SKM-1 (cell line): ENCODE measurements around the gene TSHZ1.
"Not testable (repeated sequence)": the region's sequence is repeated elsewhere in the genome, so short reads cannot be mapped to it uniquely, and the experiment has no call there.

Source experiments
- DNase-seq: peaks from one replicate; lab custom pipeline; 2025; ENCODE audit not compliant: unreplicated experiment; lab: John Stamatoyannopoulos, UW

The TSHZ1 gene

DNA sequence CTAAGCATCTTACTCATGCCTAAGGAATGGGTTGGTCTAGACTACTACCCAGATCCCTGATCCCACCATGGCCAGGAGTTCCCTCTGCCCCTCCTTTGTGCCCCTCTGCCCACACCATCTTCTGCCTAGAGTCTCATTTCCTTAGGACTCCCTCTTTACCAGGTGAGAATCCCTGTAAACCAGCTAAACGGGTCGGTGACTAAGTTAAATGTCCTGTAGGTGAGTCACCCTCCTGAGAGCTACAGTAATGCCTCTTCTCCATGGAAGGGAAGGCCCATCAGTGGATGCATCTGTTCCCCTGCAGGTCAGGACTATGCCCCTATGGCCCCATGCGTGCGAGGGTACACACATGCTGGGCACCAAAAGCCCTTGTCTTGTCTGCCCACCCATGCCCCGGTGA is 27.1 kb upstream of the TSHZ1 start:
- DNase-seq, result no peak

DNA sequence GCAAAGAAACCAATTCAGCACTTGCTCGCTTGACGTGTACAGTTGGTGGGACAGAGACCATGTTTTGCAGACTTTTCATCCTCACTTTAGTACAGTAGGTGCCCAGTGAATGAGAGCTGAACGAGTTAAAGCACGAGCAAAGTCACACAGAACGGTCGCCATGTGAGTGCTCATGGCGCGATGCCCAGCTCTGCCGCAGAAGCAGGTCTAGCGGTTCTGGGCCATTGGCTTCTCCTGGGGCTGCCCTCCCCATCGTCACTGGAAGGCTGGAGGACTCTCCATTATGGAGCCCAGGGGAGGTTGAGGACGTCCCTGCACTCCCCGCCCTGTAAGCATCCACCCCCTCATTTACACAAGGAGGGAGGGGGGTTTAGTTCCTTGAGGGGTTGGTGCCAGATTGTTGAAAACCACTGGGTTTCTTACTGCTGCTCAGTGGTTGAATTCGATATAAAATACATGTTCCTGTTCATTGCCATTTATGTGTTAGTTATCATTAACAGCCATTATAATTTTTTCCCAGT is 26.6 kb upstream of the TSHZ1 start:
- no peak for DNase-seq

DNA sequence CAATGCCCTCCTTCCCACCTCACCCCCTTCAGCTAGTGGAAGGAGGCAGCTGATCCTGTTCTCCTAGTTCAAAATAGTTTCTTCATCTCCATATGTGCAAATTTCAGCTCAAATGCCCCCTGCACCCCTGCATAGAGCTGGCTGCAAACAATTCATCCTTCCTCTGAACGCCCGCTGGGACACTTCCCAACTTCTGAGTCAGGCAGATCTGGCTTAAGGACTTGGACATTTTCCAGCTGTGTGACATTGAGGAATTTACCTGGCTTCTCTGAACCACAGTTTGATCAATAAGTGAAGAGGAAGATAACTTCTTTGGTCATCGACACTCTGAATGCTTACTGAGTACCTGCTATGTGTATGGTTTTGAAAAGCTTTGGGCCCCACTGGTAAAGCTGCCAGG is 25.1 kb upstream of the TSHZ1 start:
- no peak for DNase-seq

DNA sequence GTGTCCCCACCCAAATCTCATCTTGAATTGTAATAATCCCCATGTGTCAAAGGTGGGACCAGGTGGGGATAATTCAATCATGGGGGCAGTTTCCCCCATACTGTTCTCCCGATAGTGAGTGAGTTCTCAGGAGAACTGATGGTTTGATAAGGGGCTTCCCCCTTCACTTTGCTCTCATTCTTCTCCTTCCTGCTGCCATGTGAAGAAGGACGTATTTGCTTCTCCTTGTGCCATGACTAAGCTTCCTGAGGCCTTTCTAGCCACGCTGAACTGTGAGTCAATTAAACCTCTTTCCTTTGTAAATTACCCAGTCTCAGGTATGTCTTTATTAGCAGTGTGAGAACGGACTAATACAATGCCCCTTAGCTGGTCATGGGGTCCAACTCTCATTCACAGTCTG is 22.9 kb upstream of the TSHZ1 start:
- DNase-seq, result not testable (repeated sequence)

DNA sequence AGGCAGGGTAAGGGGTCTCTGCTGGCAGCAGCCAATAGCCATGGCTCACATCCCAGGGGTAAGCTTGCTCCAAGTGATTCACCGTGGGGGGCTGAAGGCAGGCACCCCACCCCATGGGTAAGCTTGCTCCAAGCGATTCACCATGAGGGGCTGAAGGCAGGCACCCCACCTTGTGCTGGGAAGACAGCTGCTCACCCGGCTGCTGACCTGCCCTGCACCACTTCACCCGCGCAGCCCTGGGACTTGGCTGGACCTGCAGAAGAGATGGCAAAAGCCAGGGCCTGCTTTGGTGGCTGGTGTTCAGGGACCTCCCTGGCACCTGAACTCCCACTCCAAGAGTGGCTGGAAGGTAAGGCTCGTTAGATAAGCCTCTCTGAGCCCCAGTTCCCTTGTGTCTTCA is 20.9 kb upstream of the TSHZ1 start:
- DNase-seq, result no peak

DNA sequence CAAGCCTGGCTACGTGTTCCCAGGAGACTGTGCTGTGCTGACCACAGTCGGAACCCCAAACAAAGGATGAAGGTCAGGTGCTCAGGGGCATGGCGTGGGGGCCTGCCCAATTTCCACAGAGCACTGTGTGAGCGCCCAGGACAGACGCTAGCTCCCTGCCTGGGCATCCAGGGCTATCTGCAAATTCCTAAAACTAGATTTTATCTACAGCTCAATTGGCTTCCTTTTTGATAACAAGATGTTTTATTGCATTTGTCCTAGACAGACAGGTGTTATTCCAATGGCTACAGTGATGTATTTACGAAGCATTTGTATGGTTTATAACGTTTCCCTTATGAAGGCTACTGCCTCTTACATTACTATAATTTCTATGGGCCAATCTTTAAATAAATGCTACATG is 17.7 kb upstream of the TSHZ1 start:
- no peak for DNase-seq

DNA sequence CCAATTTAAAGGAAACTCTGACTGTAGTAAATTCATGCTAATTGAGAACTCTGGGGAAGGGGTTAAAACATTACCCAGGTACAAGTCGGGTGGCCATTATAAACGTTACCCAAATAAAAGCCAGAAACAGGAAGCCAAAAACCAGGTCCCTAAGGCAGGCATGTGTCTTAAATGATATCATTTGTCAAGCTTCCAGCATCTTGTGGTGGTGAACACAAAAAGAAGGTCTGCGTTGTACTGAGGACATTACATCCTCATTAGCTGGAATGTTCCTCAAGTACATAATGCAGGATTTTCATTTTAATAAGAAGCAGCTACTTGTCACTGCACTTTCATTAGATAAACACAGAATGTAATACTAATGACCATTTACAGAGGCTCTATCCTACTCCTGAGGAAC is 12.6 kb upstream of the TSHZ1 start:
- DNase-seq, result no peak

DNA sequence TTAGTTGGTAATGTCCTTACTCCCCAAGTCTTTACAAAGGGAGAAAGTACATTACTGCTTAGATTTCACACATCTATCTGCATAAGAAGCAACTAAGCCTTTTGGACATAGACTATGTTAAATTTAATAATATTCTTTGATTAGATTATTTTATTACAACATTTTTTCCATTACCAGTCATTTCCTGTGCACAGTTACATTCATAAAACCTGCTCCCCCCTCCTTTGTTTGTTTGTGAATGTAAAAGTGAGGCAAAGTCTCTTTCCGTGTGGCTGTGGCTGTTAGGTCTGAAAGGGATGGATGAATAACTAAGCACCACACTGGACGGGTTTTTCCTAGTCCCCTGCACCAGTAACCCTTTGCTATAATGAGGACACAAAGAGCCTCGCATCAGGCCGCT is 11.3 kb upstream of the TSHZ1 start:
- DNase-seq, result no peak

DNA sequence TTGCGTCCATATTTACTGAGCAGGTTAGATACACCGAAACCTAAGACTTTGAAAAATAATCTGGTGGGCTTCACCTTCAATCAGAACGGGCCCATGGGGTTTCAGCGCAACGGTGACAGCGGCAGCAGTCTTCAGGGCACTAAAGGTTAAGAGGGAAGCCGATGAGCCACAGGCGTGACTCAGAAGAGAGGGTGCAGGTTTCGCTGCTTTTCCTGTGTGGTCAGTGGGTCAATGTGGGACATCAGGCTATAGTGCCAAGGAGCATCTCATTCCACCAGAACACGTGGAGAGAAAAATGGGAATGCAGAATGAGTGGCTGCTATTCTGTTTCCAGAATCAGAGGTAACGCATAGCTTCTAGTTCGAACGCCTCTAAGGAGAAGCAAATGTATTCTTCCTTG is 10.5 kb upstream of the TSHZ1 start:
- no peak for DNase-seq

DNA sequence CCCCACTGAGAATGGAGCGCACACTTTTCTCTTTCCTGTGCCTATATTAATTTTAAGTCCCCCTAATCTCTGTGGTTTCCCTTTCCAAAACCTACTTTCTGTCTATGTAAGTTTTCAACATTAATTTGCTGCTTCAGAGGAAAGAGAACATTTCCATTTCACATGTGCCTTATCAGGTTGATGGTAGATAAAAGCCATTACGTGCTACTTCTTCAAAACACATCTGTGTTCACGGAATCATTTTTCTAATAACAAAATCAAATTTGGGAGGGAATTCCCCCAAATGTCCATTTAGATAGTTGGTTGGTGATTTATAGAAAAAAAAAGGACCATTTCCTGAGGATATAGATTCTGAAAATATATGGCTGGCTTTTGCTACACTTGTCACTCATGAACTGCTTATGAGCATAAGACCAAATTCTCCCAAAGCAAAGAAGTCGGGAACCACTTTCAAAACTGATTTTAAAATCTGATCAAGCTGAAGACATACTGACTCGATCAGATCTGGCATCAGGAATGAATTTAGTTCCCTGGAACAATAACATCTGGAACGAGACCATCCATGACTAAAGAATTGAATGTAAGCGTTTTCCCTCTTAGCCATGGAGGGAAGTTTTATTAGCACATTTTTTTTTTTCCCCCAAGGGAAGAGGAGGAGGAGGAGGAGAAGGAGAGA is 9.9 kb upstream of the TSHZ1 start:
- DNase-seq, result no peak

DNA sequence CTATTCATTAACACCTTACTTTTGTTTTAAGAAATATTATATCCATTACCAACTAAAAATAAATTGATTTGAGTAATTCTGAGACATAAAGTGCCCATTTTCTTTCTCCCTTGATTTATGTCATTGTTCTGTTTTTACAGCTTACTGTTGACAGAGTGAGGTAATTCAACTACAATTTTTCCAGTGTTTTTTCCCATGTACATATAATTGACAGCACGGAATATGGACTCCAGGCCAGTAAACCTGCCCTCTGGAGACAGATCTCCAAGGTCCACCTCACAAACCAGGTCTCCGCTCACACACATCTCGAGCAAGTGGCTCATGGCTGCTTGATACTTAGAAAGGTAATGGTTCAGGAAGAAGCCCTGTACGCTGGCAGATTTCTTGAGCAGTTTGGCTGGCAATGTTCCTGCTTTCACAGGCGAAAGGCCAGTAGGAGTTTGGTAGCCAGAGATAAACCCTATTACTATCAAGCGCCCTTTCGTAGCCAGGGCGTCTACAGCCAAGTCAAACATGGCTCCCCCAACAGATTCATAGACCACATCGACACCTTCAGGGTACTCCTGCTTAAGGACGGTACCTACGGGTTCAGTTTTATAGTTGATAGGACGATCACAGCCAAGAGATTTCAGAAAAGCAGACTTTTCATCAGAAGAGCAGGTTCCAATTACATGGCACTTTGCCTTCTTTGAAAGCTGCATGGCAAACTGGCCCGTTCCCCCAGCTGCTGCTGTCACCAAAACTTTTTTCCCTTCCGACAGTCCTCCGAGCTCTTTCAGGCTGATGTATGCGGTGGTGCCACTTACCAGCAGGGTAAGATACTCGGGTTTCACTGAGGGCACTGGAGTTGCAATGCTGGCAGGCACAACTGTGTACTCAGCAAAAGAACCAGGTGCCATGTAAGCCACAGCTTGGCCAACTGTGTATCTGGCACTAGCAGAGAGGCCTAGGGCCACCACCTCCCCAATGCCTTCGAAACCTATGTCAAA is 9.0 kb upstream of the TSHZ1 start:
- DNase-seq, result no peak

DNA sequence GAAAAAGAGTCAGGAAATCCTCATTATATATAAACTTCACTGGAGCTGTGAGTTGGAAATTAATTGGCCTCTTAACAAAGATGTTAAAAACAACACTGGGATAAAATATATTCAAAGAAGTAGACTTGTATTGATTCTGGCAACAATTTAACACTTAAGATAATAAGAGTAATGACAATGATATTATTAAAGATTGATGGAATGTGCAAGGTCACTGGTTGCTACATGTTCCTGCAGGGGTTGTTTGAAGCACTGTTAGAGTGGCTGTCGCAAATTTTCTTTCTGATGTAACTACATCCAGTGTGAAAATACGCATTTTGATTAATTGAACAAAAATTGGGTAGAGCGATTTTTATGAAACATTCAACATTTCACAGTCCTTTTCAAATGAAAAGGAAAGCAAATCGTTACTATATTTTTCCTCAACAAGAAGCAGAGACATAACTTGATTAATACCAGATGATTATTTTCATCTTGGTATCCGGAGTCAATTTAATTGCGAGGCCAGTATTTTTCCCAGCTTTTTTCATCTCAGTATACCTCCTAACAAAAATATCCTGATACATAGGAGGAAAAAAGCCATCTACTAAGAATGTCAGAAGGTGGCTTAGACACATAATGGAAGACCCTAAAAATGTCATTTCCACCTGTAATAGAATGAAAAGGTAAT is 7.8 kb upstream of the TSHZ1 start:
- no peak for DNase-seq

DNA sequence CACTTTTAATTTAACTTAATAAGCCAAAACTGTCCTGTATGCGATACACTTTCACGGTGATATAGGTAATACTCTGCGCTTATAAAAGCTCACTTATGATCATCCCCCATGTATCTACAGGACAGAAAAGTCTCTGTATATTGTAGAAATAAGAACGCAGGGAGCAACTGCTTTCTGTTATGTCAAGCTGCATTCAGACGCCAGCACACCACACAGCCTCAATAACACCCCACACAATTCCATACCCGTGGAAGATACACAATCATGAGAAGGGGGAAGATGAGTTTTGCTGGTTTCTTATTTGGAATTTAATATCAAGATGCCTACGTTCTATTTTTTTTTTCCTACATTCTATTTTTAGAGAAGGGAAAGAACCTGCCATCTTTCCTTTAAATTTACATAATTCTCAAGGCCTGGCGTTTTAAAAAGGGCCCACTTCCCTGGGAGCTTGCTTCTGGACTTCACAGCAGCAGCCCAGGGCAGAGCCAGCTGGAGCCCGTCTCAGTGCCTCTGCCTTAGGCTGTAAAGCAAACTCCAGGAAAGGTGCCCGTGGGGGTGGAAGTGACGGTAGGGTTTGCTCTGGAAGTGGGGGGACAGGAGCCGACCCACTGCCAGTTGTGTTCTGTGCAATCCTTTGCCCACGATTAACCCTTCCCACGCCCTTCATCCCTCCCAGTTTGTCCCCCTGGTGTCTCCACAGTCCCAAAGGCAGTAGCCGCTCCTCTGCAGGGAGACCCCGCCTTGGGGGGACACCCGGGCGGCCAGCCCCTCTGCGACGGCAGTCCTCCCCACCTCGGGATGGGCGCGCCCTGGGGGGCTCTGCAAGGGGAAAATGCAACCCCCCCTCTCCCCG is 7.0 kb upstream of the TSHZ1 start:
- DNase-seq, result no peak

DNA sequence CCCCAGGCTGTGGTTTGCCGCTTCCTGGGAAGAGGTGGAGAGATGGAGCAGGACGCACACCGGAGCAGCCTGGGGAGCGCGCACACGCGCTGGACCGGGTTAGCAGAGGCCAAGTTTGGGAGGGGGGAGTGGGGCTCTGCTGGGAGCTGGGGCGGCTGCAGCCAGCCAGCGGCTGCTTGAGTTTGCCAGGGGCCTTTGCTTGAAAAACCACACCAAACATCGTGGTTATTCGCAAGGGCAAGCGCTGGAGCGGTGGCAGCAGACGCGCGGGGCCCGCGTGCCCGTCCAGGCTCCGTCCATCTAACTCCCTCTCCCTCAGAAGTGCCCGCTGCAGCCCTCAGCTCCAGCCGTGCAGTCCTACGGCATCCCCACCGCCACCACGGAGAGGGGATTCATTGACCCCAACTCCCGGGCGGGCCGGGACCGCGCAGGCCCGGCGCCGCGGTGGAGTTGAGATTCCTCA is 6.3 kb upstream of the TSHZ1 start:
- no peak for DNase-seq

DNA sequence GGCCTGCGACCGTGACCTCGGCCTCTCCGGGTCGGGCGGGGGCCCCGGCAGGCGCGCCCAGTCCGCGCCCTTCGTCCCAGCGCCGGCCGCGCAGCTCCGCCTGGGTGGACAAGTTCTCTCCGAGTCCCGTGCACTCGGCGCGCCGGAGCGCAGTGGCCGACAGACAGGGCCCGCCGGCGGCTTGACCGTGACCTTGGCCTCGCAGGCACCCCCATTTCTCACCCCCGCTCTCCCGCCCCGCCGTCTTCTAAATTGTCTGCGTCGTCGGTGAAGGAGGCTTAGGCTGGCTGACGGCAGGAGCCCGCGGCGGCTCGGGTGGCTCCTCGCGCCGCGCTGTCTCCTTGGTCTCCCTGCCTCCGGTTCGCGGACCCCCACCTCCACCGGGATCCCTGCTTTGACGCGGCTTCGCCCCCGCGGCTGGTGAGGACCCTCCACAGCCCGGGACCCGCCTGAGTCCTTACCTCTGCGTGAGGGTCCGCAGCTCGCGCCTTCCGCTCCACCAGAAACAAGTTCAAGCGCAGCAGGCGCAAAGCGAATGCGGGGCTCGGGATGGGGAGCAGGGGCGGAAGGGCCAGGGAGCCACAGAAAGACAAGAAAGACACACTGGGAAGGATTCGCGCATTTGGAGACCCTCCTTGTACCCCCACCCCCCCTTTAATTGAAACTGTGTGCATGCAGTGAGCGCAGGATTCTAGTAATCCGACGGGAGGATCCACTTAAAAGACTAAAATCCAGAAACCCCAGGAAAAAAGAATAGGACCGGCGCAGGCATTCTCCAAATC is 5.7 kb upstream of the TSHZ1 start:
- no peak for DNase-seq

DNA sequence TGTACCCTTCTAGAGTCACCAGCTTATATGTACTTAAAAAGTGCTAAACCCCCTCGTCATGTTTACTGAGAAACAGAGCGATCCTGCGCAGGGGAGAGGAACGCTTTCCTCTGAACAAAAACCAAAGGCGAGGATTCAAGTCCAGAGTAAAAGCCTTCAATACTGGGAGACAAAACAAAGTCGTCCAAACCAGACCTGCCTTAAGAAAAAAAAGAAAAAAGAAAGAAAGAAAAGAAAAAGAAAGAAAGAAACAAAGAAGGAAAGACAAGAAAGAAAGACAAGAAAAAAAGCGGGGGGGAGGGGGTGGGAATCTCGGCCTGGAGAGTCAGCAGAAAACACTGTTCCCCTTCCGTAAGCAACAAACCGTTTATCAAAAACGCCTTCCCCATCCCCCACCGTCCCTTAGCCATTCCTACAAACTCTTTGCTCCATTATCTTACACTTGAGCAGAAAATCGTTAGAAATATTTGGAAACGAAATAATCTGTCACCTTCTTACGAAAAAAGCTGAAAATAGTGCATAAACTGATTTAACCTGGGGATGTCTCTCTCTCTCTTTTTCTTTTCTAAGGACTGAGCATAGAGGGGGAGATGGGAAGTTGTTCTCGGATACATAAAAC is 5.0 kb upstream of the TSHZ1 start:
- DNase-seq, result no peak

DNA sequence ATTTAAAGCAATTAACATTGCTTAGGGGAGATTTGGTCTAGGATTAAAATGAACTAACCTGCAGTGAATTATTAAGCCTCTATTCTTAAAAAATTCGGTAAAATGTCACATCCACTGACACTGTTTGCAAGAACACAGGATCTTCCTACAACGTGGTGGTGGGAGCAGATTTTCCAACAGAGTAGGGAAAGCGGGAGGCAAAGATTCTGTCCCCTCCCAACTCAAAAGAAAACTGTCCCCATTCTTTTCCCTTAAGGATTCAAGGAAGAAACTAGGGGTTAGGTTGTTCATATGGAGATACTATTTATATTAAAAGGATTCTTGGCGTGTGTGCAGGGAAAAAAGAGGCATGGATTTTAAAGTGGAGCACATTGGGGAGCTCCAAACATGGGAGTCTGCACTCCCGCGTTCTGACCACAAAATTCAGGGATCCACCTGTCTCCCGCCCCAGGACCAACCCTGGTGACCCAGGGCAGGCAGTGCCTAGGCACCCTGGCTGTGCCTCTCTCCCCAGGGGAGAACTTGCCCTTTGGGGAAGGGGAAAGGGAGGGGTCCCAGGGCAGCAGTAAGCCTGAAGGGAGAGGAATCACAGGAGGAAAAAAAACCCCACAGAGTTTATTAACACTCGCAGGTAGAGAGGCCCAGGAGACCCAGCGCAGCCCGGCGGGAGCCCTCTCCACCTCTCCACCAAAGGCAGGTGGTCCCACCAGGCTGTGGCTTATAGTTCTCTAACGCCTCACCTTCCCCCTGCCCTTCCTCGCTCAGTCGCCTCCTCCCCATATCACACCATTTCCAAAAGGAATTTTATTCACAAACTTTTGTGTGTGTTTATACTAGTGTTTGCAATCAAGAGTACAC is 3.9 kb upstream of the TSHZ1 start:
- no peak for DNase-seq
